Mucosa of descending colon (tissue), 3 donors: Measurements from ENCODE around the gene C4A. TPM values are rescaled to one million over a fixed set of nuclear protein-coding genes. Genes with fewer than 3 reads are reported as not detected.
A peak's percentile ranks its signal among the peaks of the same experiment; 100 is the strongest.

Source experiments
- ATAC-seq: fragments of 200-7000 bp; cut with Tn5 transposase; one replicate; pipeline ENCODE4 v1.9.1; 2020; ENCODE audit warnings: mild to moderate bottlenecking, moderate library complexity
- DNase-seq, 3 donors: peaks; one replicate each; pipeline ENCODE4 v3.0.0-alpha.2; 2020
- H3K36me3 ChIP-seq: fragments of 200-600 bp; one replicate; pipeline ENCODE4 v1.8.0; 2021; ENCODE audit warnings: low read depth, mild to moderate bottlenecking
- H3K4me1 ChIP-seq: fragments of 200-600 bp; one replicate; pipeline ENCODE4 v1.8.0; 2021; ENCODE audit warnings: low read depth, mild to moderate bottlenecking
- H3K4me3 ChIP-seq: fragments of 200-600 bp; one replicate; pipeline ENCODE4 v1.8.0; 2021; ENCODE audit warnings: mild to moderate bottlenecking
- H3K9me3 ChIP-seq: fragments of 200-600 bp; one replicate; pipeline ENCODE4 v1.8.0; 2021; ENCODE audit warnings: mild to moderate bottlenecking
- intact Hi-C, 2 donors: fragments of 100-400 bp; cut with DNase I in 1 of 2; cut with micrococcal nuclease in 1 of 2; formaldehyde crosslinking; loops; one replicate each; pipeline versions ENCODE4 v1.11.0 to v1.11.1; 2022; cut with DNase I, micrococcal nuclease
- total RNA-seq, 3 donors: library from RNA; stranded (reverse); fragmentation: NEBNext Ultra II Directional in 2 of 3; extraction: Animal tissue kit (Norgen Biotek cat#: 25700) in 2 of 3; gene quantifications; one replicate each; pipeline versions ENCODE4 v1.2.1 to v1.2.4, GENCODE V29; 2021 to 2023
- TF ChIP-seq, protein P1 (sequence below): fragments of 200-600 bp; IDR thresholded peaks from one replicate; pipeline ENCODE4 v1.8.0; 2022; ENCODE audit warnings: antibody characterized with exemption, mild to moderate bottlenecking
- donor health status: DM: no; HTN: no; CAD: no; lungs with moderate emphysema.
- donor health status: DM: no; HTN: no; CAD: no.
- donor health status: DM: no; HTN: yes; CAD: no.

Gene C4A
- total RNA-seq, 3 donors from 2014 or later, result 10.2 to 203 (median 56.0) TPM

DNA sequence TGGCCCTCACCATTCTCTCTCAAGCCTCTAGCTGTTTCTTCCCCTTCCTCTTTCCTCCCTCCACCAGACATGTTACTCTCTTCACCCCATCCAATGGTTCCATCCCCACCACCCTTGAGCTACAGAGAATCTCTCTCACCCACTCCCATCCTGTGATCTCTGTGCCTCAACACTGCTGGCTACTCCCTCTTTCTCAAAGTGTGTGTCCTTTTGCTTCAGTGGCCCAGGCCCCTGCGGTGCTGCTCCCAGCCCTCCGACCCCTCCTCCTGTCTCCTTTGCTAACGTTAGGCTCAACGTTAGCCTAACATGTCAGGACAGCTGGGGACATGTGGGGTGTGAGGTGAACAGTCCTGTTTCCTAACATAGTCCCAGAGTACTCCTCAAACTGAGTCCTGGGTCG is 29.0 kb upstream of the C4A start:
- intact Hi-C loops, result loop anchor here in 1 of 2 donors (10.0 kb wide), 1 partner anchor 48 kb away; the partner anchor contains the start of gene ZBTB12
- no peaks in the 10 kb centered on the region for H3K9me3 ChIP-seq
- H3K36me3 ChIP-seq, result peaks cover 5% of the 10 kb centered on the region
- ATAC-seq (no peak), DNase-seq (no peak)
- H3K4me3 ChIP-seq, result no peak overlapping the region
- peaks cover 4% of the 10 kb centered on the region for H3K4me1 ChIP-seq
- TF ChIP-seq, protein P1, sequence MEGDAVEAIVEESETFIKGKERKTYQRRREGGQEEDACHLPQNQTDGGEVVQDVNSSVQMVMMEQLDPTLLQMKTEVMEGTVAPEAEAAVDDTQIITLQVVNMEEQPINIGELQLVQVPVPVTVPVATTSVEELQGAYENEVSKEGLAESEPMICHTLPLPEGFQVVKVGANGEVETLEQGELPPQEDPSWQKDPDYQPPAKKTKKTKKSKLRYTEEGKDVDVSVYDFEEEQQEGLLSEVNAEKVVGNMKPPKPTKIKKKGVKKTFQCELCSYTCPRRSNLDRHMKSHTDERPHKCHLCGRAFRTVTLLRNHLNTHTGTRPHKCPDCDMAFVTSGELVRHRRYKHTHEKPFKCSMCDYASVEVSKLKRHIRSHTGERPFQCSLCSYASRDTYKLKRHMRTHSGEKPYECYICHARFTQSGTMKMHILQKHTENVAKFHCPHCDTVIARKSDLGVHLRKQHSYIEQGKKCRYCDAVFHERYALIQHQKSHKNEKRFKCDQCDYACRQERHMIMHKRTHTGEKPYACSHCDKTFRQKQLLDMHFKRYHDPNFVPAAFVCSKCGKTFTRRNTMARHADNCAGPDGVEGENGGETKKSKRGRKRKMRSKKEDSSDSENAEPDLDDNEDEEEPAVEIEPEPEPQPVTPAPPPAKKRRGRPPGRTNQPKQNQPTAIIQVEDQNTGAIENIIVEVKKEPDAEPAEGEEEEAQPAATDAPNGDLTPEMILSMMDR, result no peak

DNA sequence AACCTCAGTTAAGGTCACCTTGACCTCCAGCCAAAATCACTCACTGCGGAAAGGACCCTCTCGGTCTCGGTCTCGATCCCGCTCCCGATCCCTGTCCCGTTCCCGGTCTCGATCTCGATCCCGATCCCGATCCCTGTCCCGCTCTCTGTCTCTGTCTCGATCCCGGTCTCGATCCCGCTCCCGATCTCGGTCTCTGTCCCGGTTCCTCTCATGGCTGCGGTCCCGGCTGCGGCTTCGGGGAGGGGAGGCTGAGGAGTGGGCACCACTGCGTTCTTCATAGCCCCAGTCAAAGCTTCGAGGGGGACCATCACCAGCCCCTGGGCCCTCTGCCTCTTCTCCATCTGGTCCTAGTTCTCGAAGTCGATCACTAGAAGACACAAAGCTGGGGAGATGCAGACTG is 27.3 kb upstream of the C4A start:
- H3K4me3 ChIP-seq, result no peak overlapping the region
- intact Hi-C loops, result loop anchor here in 1 of 2 donors (10.0 kb wide), 1 partner anchor 50 kb away; the partner anchor contains the start of gene ZBTB12
- H3K9me3 ChIP-seq, result no peaks in the 10 kb centered on the region
- peaks cover 8% of the 10 kb centered on the region for H3K4me1 ChIP-seq
- no peak for ATAC-seq
- TF ChIP-seq, protein P1, result no peak
- peaks cover 5% of the 10 kb centered on the region for H3K36me3 ChIP-seq
- DNase-seq, result no peak

DNA sequence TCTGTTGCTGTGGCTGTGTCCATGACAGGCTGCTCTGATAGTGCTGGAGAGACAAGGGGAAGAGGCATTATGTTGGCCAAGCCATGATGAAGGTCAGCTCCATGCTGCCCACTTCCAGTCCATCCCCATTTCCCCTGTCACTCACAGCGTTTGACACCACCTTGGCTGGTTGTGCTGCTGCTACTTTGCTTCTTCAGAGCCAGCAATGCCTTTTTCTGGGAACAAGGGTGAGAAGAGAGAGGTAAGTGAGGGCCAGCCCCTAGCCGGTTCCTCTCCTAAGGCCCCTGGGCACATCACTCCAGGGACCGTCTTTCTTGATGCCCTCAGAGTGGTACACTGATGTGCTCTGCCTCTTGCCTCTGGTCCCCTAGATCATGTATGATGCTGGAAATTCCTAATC is 25.1 kb upstream of the C4A start:
- no peak overlapping the region for H3K4me3 ChIP-seq

DNA sequence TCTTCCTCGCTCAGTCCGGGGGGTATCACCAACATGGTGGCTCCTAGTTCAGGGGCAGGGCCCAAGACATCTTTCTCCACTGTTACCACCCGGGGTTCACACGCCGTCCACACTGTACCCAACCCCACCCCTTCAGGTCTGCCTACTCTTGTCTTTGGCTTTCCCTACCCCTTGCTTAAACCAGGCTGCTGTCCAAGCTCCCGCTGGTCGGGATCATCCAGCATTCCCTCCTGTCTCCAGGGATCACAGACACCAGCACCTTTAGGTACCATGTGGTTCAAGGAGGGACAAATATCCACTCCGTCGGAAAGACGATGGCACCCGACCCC is 23.5 kb upstream of the C4A start:
- Histone ChIP-seq H3K4me1 (peaks cover 12% of the 10 kb centered on the region), H3K36me3 (peaks cover 5% of the 10 kb centered on the region), H3K4me3 (peak overlapping the region; percentile 68), H3K9me3 (no peaks in the 10 kb centered on the region)
- DNase-seq, result no peak
- intact Hi-C loops, result loop anchor here in 1 of 2 donors (10.0 kb wide), 1 partner anchor 54 kb away; the partner anchor contains the start of gene ZBTB12
- TF ChIP-seq, protein P1, result no peak
- ATAC-seq, result peak; percentile 18

More for the DNA sequence above, 25.1 kb upstream of the C4A start:
- DNase-seq (no peak), ATAC-seq (no peak)
- H3K9me3 ChIP-seq, result no peaks in the 10 kb centered on the region
- H3K4me1 ChIP-seq, result peaks cover 12% of the 10 kb centered on the region
- H3K36me3 ChIP-seq, result peaks cover 5% of the 10 kb centered on the region
- intact Hi-C loops, result loop anchor here in 1 of 2 donors (10.0 kb wide), 1 partner anchor 52 kb away; the partner anchor contains the start of gene ZBTB12
- TF ChIP-seq, protein P1, result no peak

DNA sequence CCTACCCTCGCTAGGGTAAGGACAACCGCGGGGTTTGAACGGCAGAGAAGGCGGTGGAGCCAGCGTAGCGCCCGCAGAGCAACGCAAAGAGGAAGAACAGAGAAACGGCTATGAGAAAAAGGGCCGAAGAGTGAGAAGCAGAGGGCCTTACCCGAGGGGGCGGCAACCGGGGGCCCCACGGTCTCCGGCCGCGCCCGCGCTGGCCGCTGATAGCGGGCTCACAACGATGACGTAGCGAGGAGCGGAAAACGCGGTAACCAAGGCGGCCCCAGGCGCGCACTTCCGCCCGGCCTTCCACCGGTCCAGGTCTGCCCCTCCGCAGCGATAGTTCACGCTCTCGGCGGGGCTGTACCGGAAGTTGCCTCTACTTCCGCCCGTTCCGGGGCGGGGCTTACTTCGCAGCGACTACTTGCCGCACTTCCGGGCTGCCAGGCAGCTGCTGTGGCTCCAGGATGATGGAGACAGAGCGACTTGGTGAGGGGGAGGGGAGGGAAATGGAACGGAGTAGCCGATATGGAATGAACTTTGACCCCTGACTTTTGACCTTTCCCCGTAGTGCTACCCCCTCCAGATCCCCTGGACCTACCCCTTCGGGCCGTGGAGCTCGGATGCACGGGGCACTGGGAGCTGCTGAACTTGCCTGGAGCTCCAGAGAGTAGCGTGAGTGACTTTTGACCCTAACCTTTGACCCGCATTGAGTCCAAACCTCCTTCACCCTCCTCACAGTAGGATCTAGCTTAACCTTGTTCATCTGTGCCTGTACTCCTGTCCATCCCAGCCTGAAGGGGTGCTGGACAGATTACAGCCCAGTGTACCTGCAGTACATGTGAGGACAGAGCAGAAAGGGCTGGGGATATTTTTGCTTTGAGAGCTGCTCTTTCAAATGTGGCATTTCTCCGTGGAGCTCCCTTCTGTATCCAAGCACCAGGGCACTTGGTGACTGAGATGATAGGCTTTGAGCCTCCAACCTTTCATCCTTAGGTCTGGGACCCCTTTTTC is 22.8 kb upstream of the C4A start, which contains the start of the genes NELFE and SKIC2:
Gene NELFE, minus strand, starts transcription at position 231 of the 999 bp plus-strand sequence. CDS start 525 bp downstream, outside the sequence.
Gene SKIC2, plus strand, starts transcription at position 435 of the 999 bp plus-strand sequence. Its CDS starts 18 bp downstream, at position 453.
- TF ChIP-seq, protein P1, result no peak

More for the DNA sequence above, 22.8 kb upstream of the C4A start, which contains the start of the genes NELFE and SKIC2:
- intact Hi-C loops, result loop anchor here in 1 of 2 donors (10.0 kb wide), 1 partner anchor 54 kb away; the partner anchor contains the start of gene ZBTB12
- Histone ChIP-seq H3K36me3 (peaks cover 5% of the 10 kb centered on the region), H3K4me1 (peaks cover 12% of the 10 kb centered on the region), H3K4me3 (peak within 1 kb of the TSS; percentile 68), H3K9me3 (no peaks in the 10 kb centered on the region)
- DNase-seq (peak; percentile 99 to 100 (median 99)), ATAC-seq (peak; percentile 99)
